SJSA1 (cell line): Measurements from ENCODE around the gene FAM76A. TPM values are rescaled to one million over a fixed set of nuclear protein-coding genes. Genes with fewer than 3 reads are reported as not detected.
A peak's percentile ranks its signal among the peaks of the same experiment; 100 is the strongest.

Source experiments
- DNase-seq, 2 experiments: peaks; one replicate each; pipeline ENCODE4 v3.0.0-alpha.2; 2015 to 2020; ENCODE audit warnings: low spot score in 2 of 2, low read depth in 1 of 2
- H3K27ac ChIP-seq: fragments of 250-450 bp; sonication (Bioruptor Pico); 2 replicates; pipeline ENCODE4 v1.5.1; 2020; ENCODE audit warnings: mild to moderate bottlenecking, moderate library complexity
- H3K27me3 ChIP-seq: fragments of 250-450 bp; sonication (Bioruptor Pico); replicated peaks from 2 replicates; pipeline ENCODE4 v1.5.1; 2020; ENCODE audit warnings: mild to moderate bottlenecking, moderate library complexity
- H3K36me3 ChIP-seq: fragments of 250-450 bp; sonication (Bioruptor Pico); 2 replicates; pipeline ENCODE4 v1.5.1; 2020; ENCODE audit warnings: mild to moderate bottlenecking
- H3K4me1 ChIP-seq: fragments of 250-450 bp; sonication (Bioruptor Pico); replicated peaks from 2 replicates; pipeline ENCODE4 v1.6.1; 2021; ENCODE audit warnings: mild to moderate bottlenecking
- H3K4me3 ChIP-seq: fragments of 250-450 bp; sonication (Bioruptor Pico); 2 replicates; pipeline ENCODE4 v1.5.1; 2020; ENCODE audit warnings: mild to moderate bottlenecking
- H3K9me3 ChIP-seq: fragments of 250-450 bp; sonication (Bioruptor Pico); replicated peaks from 2 replicates; pipeline ENCODE4 v1.5.1; 2020; ENCODE audit warnings: mild to moderate bottlenecking
- total RNA-seq: library from RNA; depleted of rRNA; stranded (reverse); fragments of >200 nt; shearing (Covaris generic); gene quantifications from 2 replicates; pipeline ENCODE4 v1.2.3, GENCODE V29; 2014; rRNA removed

FAM76A gene
- total RNA-seq, 1 experiment from 2014 or later = 12.5 TPM

GRCh38 chr1:27809883-27810282 is 84.1 kb downstream of the FAM76A start:
- H3K9me3 ChIP-seq = no peaks in the 10 kb centered on the region
- DNase-seq = no peak

GRCh38 chr1:27811741-27812500 is 86.2 kb downstream of the FAM76A start:
- H3K9me3 ChIP-seq = no peaks in the 10 kb centered on the region
- peak in 1 of 2 experiments; percentile 16 for DNase-seq
- no peak overlapping the region for H3K4me3 ChIP-seq
- H3K27me3 ChIP-seq = no peaks in the 10 kb centered on the region
- H3K27ac ChIP-seq = no peak overlapping the region
- peaks cover 4% of the 10 kb centered on the region for H3K4me1 ChIP-seq
- H3K36me3 ChIP-seq = peaks cover 51% of the 10 kb centered on the region

More at GRCh38 chr1:27809883-27810282, 84.1 kb downstream of the FAM76A start:
- H3K27me3 ChIP-seq = no peaks in the 10 kb centered on the region
- peaks cover 49% of the 10 kb centered on the region for H3K36me3 ChIP-seq
- H3K4me1 ChIP-seq = no peaks in the 10 kb centered on the region
- no peak overlapping the region for H3K27ac ChIP-seq
- no peak overlapping the region for H3K4me3 ChIP-seq

Other genes starting within 250 kb of the FAM76A start
- gene WASF2, start 235.8 kb upstream of the FAM76A start, total RNA-seq = 16.4 and 19.2 TPM in 2 replicates
- gene AHDC1, start 121.8 kb upstream of the FAM76A start, total RNA-seq = 2.9 and 4.1 TPM in 2 replicates
- gene FGR, start 90.8 kb upstream of the FAM76A start, total RNA-seq = not detected in 2 replicates
- gene IFI6, start 53.8 kb upstream of the FAM76A start, total RNA-seq = 54.6 and 97.5 TPM in 2 replicates
- gene STX12, start 47.3 kb downstream of the FAM76A start, total RNA-seq = 67.5 and 76.5 TPM in 2 replicates
- 33.5 and 60.0 TPM in 2 replicates for gene PPP1R8, start 104.8 kb downstream of the FAM76A start, total RNA-seq
- gene THEMIS2, start 146.6 kb downstream of the FAM76A start, total RNA-seq = 0.09 and 1.7 TPM in 2 replicates
- gene RPA2, start 188.6 kb downstream of the FAM76A start, total RNA-seq = 61.3 and 63.6 TPM in 2 replicates
- gene SMPDL3B, start 209.0 kb downstream of the FAM76A start, total RNA-seq = 0.11 TPM in 1 of 2 replicates, not detected in the other
- gene XKR8, start 234.0 kb downstream of the FAM76A start, total RNA-seq = 2.9 and 4.9 TPM in 2 replicates